ENCODE measurements around the gene SMIM43. TPM values are rescaled to one million over a fixed set of nuclear protein-coding genes. Genes with fewer than 3 reads are reported as not detected.

The SMIM43 gene
- total and polyA plus RNA-seq, 9 of the 15 experiments (the other 6 are each of a cell fraction or from before 2014, with no cell fraction given) = not detected

GRCh38 chr4:121794505-121795188 lies 29.7 kb upstream of the SMIM43 start (continued):
- 0 out of 2 replicates have a peak, but pooled peaks have one; percentile 32 for TF ChIP-seq TOE1 (IDR thresholded peaks at IDR 0.05; ENCODE audit: borderline replicate concordance)
- no peak for TF ChIP-seq TOE1 (CRISPR knock-in tag; IDR thresholded peaks at IDR 0.05; ENCODE audit: borderline replicate concordance, low read depth)
- TF ChIP-seq ZNF133 (CRISPR knock-in tag; IDR thresholded peaks at IDR 0.05) = no peak
- no peak for TF ChIP-seq XRCC4 (IDR thresholded peaks at IDR 0.05; ENCODE audit: extremely low read depth, insufficient read depth, insufficient read length)
- TF ChIP-seq ZNF511 (CRISPR knock-in tag; IDR thresholded peaks at IDR 0.05) = no peak
- TF ChIP-seq HNRNPL (IDR thresholded peaks at IDR 0.05; ENCODE audit: low read depth, low read length) = no peak
- peak; percentile 63; the same call in 1 of the 2 replicates for TF ChIP-seq DMBX1 (CRISPR knock-in tag; IDR thresholded peaks at IDR 0.05; ENCODE audit: borderline replicate concordance)
- peak; percentile 99 for TF ChIP-seq CBFA2T3 (IDR thresholded peaks at IDR 0.05)
- peak; percentile 38; the same call in 1 of the 2 replicates for TF ChIP-seq ZNF395 (CRISPR knock-in tag; IDR thresholded peaks at IDR 0.05)
- no peak for TF ChIP-seq ZBTB8A (IDR thresholded peaks at IDR 0.05; ENCODE audit: partially characterized antibody)
- TF ChIP-seq ZBTB26 (CRISPR knock-in tag; IDR thresholded peaks at IDR 0.05) = no peak
- TF ChIP-seq MEIS2 (IDR thresholded peaks at IDR 0.05; ENCODE audit: partially characterized antibody) = peak; percentile 94
- TF ChIP-seq MCM3 (IDR thresholded peaks at IDR 0.05) = no peak
- no peak for TF ChIP-seq MLX (CRISPR knock-in tag; conservative IDR thresholded peaks at IDR 0.05)
- TF ChIP-seq AFF1 (IDR thresholded peaks at IDR 0.05; ENCODE audit: low read depth in 1 of 2, partially characterized antibody in 2 of 2) = peak in 1 of 2 experiments; percentile 86
- TF ChIP-seq ZNF224 (CRISPR knock-in tag; IDR thresholded peaks at IDR 0.05) = no peak
- peak; percentile 96 for TF ChIP-seq SMAD4 (CRISPR knock-in tag; conservative IDR thresholded peaks at IDR 0.05)
- no peak for TF ChIP-seq RBM14 (IDR thresholded peaks at IDR 0.05; ENCODE audit: borderline replicate concordance, insufficient read depth, low read depth, low read length)
- TF ChIP-seq GTF2E2 (tag; IDR thresholded peaks at IDR 0.05) = no peak
